K562 (cell line): ENCODE data around the gene TAF12. TPM values are rescaled to one million over a fixed set of nuclear protein-coding genes. Genes with fewer than 3 reads are reported as not detected.
"Not testable (repeated sequence)": the region's sequence is repeated elsewhere in the genome, so short reads cannot be mapped to it uniquely, and the experiment has no call there.

Source experiments
- ATAC-seq: fragments of 200-7000 bp; cut with Tn5 transposase; 3 replicates; pipeline ENCODE4 v1.9.1; 2020; ENCODE audit warnings: moderate library complexity
- BruUV-seq: library from RNA; stranded (reverse); fragments of 400-500 nt; replicated peaks from 2 replicates; lab custom pipeline; 2021; lab: Mats Ljungman, UMichigan
- CTCF ChIA-PET: fragments of 300-600 bp; formaldehyde crosslinking; extraction: SDS; loops from one replicate; lab custom pipeline; 2021; ENCODE audit warnings: low intra/inter-chr PET ratio; lab: Yijun Ruan, JAX
- POLR2A ChIA-PET: fragments of 300-600, 350-650 bp; sonication (Branson Sonifier 250); formaldehyde crosslinking; extraction: SDS; loops from one replicate; lab custom pipeline; 2021; ENCODE audit warnings: antibody characterized with exemption, inconsistent platforms; lab: Yijun Ruan, JAX
- DNase-seq, 4 experiments: peaks; one replicate each; pipeline versions ENCODE4 v3.0.0 to v3.0.0-alpha.2; 2011 to 2018; ENCODE audit warnings: low spot score in 3 of 4, mixed read lengths in 3 of 4; ENCODE audit errors: extremely low read depth in 1 of 4
- FAIRE-seq: peaks from 2 replicates; lab custom pipeline; 2011; peaks lifted over from hg19 to GRCh38; lab: Jason Lieb, UNC
- H2AFZ ChIP-seq: 2 replicates; pipeline ENCODE4 v1.6.0; 2011; ENCODE audit warnings: low read depth, low read length, control low read depth, inconsistent platforms
- H3K27ac ChIP-seq: fragments of 200-600 bp; 3 replicates; pipeline ENCODE4 v1.8.0; 2011; ENCODE audit warnings: low read depth, mild to moderate bottlenecking, control low read depth, inconsistent platforms, low read length, moderate library complexity, mixed read lengths; ENCODE audit errors: extremely low read depth
- H3K27me3 ChIP-seq, 2 experiments: fragments of 300-600 bp in 1 of 2; 2 replicates in 1 of 2; 3 replicates in 1 of 2; pipeline versions ENCODE4 v1.6.0 to v1.8.0; 2011; ENCODE audit warnings: inconsistent platforms in 2 of 2, low read length in 2 of 2, mild to moderate bottlenecking in 1 of 2, mixed read lengths in 1 of 2, moderate library complexity in 1 of 2; ENCODE audit not compliant: control insufficient read depth in 2 of 2, insufficient read depth in 2 of 2
- H3K36me3 ChIP-seq: fragments of 300-600 bp; 3 replicates; pipeline ENCODE4 v1.8.0; 2011; ENCODE audit warnings: mild to moderate bottlenecking, low read length, inconsistent platforms; ENCODE audit not compliant: control insufficient read depth, insufficient read depth
- H3K4me1 ChIP-seq, 2 experiments: fragments of 200-600 bp in 1 of 2; replicated peaks in 1 of 2; 2 replicates in 1 of 2; 3 replicates in 1 of 2; pipeline versions ENCODE4 v1.5.1 to v1.8.0; 2011; ENCODE audit warnings: inconsistent platforms in 2 of 2, low read length in 2 of 2, mild to moderate bottlenecking in 1 of 2, mixed read lengths in 1 of 2, moderate library complexity in 1 of 2; ENCODE audit not compliant: control insufficient read depth in 2 of 2, insufficient read depth in 2 of 2
- H3K4me2 ChIP-seq: 2 replicates; pipeline ENCODE4 v1.6.1; 2011; ENCODE audit warnings: low read length, control low read depth, inconsistent platforms, mixed read lengths; ENCODE audit not compliant: insufficient read depth
- H3K4me3 ChIP-seq: fragments of 200-600 bp; sonication (generic), shearing (Covaris generic); 2 replicates; pipeline ENCODE4 v1.5.1; 2016; ENCODE audit warnings: control low read depth, inconsistent platforms
- H3K79me2 ChIP-seq: fragments of 200-600 bp; 3 replicates; pipeline ENCODE4 v1.8.0; 2011; ENCODE audit warnings: low read length, inconsistent platforms; ENCODE audit not compliant: control insufficient read depth, insufficient read depth
- H3K9ac ChIP-seq, 2 experiments: 2 replicates each; pipeline versions ENCODE4 v1.6.0 to v1.6.1; 2011; ENCODE audit warnings: low read depth in 2 of 2, low read length in 2 of 2, control low read depth in 1 of 2, inconsistent platforms in 1 of 2, mild to moderate bottlenecking in 1 of 2, mixed read lengths in 1 of 2; ENCODE audit not compliant: insufficient read depth in 1 of 2
- H3K9me1 ChIP-seq: one replicate; pipeline ENCODE4 v1.6.0; 2011; ENCODE audit warnings: inconsistent platforms, mild to moderate bottlenecking, low read length, moderate library complexity; ENCODE audit not compliant: control insufficient read depth, insufficient read depth
- H3K9me3 ChIP-seq: replicated peaks from 2 replicates; pipeline ENCODE4 v1.5.1; 2011; ENCODE audit warnings: low read depth, low read length, inconsistent platforms; ENCODE audit not compliant: control insufficient read depth, insufficient read depth
- H4K20me1 ChIP-seq: replicated peaks from 2 replicates; pipeline ENCODE4 v1.6.1; 2011; ENCODE audit warnings: low read length, inconsistent platforms, mixed read lengths; ENCODE audit not compliant: control insufficient read depth, insufficient read depth
- CLOCK ChIP-seq: fragments of 250-450 bp; sonication (Bioruptor Pico); IDR thresholded peaks from 2 replicates; pipeline ENCODE4 v1.4.0; 2020; ENCODE audit warnings: mild to moderate bottlenecking, moderate library complexity, borderline replicate concordance
- POLR2AphosphoS2 ChIP-seq: IDR thresholded peaks from 2 replicates; pipeline ENCODE4 v1.6.1; 2012; ENCODE audit warnings: low read length, improper control_type of control experiment
- THRAP3 ChIP-seq: fragments of 450-650 bp; IDR thresholded peaks from 2 replicates; pipeline ENCODE4 v1.6.1; 2016; ENCODE audit warnings: mild to moderate bottlenecking, inconsistent platforms, borderline replicate concordance
- WGBS: fragments of 100-300 bp; shearing (Covaris generic); methylation state at CpG from one replicate; pipeline ENCODE4 v1.1.6; 2016; ENCODE audit warnings: low coverage, mixed read lengths; ENCODE audit not compliant: insufficient coverage; ENCODE audit errors: missing lambda C conversion rate; 5-methylcytosine and 5-hydroxymethylcytosine counted together
- in situ Hi-C: fragments of 300-500 bp; cut with MboI; formaldehyde crosslinking; loops from 4 replicates; pipeline ENCODE4 v1.15.0; 2018; ENCODE audit warnings: inconsistent platforms, mixed read lengths
- intact Hi-C: fragments of 100-400 bp; cut with micrococcal nuclease; formaldehyde crosslinking; loops from 2 replicates; pipeline ENCODE4 v1.14.2; 2022
- polyA plus RNA-seq, 8 experiments: library from polyadenylated mRNA; depleted of rRNA in 4 of 8; stranded (reverse) in 5 of 8; unstranded in 3 of 8; fragments of >200 nt; fragmentation: Nextera tagmentation in 2 of 8; fragmentation: Illumina TruSeq in 1 of 8; extraction: Ambion mirVana in 2 of 8; extraction: Trizol in 1 of 8; gene quantifications; 2 replicates each; pipeline versions ENCODE4 v1.2.1 to v1.2.3, GENCODE V29; 2011 to 2014; ENCODE audit warnings: inconsistent platforms in 1 of 8, missing spikeins in 1 of 8
- total RNA-seq, 7 experiments: library from RNA; depleted of rRNA in 6 of 7; stranded (reverse); fragments of >200 nt in 6 of 7; fragmentation: Illumina TruSeq in 2 of 7; extraction: Trizol in 2 of 7; gene quantifications; 2 replicates each; pipeline versions ENCODE4 v1.2.1 to v1.2.3, GENCODE V29; 2011 to 2021; ENCODE audit warnings: low replicate concordance in 1 of 7
- TF ChIP-seq, protein P1 (sequence below): fragments of 250-450 bp; sonication (Bioruptor Pico); IDR thresholded peaks from 2 replicates; pipeline ENCODE4 v1.4.0; 2020; ENCODE audit warnings: mild to moderate bottlenecking

The TAF12 gene
- total and polyA plus RNA-seq, 9 of the 15 experiments (the other 6 are each of a cell fraction or from before 2014, with no cell fraction given): 31.6 to 89.0 (median 50.5) TPM

- H2AFZ ChIP-seq, CTCF ChIA-PET, H3K36me3 ChIP-seq, BruUV-seq, H3K9ac ChIP-seq, DNase-seq, H3K79me2 ChIP-seq, H3K9me3 ChIP-seq, ATAC-seq, intact Hi-C loops, FAIRE-seq, H3K27ac ChIP-seq, H3K4me3 ChIP-seq, H3K27me3 ChIP-seq, H3K4me2 ChIP-seq, H3K9me1 ChIP-seq, H4K20me1 ChIP-seq, H3K4me1 ChIP-seq, in situ Hi-C loops: not testable (repeated sequence)
- POLR2A ChIA-PET: interaction anchor here (1.1 to 6.2 kb wide), 2 partner anchors 16 to 52 kb away, joined by 4 to 49 read pairs; partner anchors contain the start of gene RNU11
- 93% methylated on average over 11 of the region's 11 CpGs for WGBS
Observed at GRCh38 chr1:28596276-28596675, 46.6 kb downstream of the TAF12 start.

GRCh38 chr1:28595412-28596191, 47.3 kb downstream of the TAF12 start:
- intact Hi-C loops (no loop called here), in situ Hi-C loops (no loop called here)
- Histone ChIP-seq H3K79me2 (no peaks in the 10 kb centered on the region), H3K9ac (peak overlapping the region in 1 of 2 experiments; percentile 73; a peak in 2 of 4 replicates), H3K27ac (no peak overlapping the region), H3K9me1 (no peaks in the 10 kb centered on the region), H3K36me3 (0 out of 3 replicates have a peak, but pooled peaks cover 2% of the 10 kb centered on the region), H2AFZ (no peak overlapping the region), H3K4me1 (peaks cover 0 to 9% of the 10 kb centered on the region in 2 experiments; a peak in 2 of 5 replicates), H3K4me2 (no peak overlapping the region), H3K9me3 (no peaks in the 10 kb centered on the region), H3K4me3 (no peak overlapping the region), H3K27me3 (peaks cover 5 to 6% of the 10 kb centered on the region in 2 experiments; a peak in 3 of 5 replicates), H4K20me1 (peaks cover 7% of the 10 kb centered on the region; the same call in 1 of the 2 replicates)
- ATAC-seq (no peak), FAIRE-seq (peak; percentile 74), DNase-seq (no peak)
- WGBS: 72% methylated on average over 10 of the region's 10 CpGs
- BruUV-seq: no TSS peak
- TF ChIP-seq THRAP3 (no peak), CLOCK (no peak), POLR2AphosphoS2 (no peak)
- TF ChIP-seq, protein P1, sequence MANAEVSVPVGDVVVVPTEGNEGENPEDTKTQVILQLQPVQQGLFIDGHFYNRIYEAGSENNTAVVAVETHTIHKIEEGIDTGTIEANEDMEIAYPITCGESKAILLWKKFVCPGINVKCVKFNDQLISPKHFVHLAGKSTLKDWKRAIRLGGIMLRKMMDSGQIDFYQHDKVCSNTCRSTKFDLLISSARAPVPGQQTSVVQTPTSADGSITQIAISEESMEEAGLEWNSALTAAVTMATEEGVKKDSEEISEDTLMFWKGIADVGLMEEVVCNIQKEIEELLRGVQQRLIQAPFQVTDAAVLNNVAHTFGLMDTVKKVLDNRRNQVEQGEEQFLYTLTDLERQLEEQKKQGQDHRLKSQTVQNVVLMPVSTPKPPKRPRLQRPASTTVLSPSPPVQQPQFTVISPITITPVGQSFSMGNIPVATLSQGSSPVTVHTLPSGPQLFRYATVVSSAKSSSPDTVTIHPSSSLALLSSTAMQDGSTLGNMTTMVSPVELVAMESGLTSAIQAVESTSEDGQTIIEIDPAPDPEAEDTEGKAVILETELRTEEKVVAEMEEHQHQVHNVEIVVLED (CRISPR knock-in tag): no peak
- POLR2A ChIA-PET: interaction anchor here (0.7 to 6.2 kb wide), 3 partner anchors 8 to 53 kb away, joined by 3 to 49 read pairs (median 3); no protein-coding TSS in a partner anchor
- CTCF ChIA-PET: no interaction called here
